ENCODE measurements around the gene THAP4. TPM values are rescaled to one million over a fixed set of nuclear protein-coding genes. Genes with fewer than 3 reads are reported as not detected.

The THAP4 gene
- total and polyA plus RNA-seq, 2 of the 13 experiments (the other 11 are each of a cell fraction or from before 2014, with no cell fraction given), result 59.7 to 75.7 TPM

DNA sequence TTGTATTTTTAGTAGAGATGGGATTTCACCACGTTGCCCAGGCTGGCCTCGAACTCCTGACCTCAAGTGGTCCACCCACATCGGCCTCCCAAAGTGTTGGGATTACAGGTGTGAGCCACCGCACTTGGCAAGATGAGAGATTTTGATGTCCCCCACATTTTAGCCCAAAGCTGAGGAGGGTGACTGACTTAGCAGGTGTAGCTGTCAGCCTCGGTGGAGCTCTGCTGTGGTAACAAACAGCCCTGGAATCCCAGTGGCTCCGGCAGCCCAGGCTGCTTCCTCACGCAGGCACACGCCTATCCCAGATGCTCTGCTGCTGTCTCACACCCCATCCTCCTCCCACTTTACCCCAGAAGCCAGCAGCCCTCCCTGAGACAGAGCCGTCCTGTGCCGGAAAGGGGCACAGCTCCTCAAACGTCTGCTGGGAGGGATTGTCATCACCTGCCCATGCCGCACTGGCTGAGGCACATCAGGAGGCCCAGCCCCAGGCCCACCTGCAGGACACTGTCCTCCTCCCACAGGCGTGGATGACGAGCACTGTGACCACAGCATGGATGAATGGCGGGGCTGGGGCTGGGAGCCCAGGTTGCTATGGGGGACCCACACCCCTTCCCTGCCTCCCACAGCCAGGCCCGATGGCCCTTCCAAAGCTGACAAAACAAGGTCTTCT is 89.0 kb downstream of the THAP4 start (continued):
- TF ChIP-seq ZNF12 (CRISPR knock-in tag; IDR thresholded peaks at IDR 0.05), result peak; percentile 96
- TF ChIP-seq, protein P1, sequence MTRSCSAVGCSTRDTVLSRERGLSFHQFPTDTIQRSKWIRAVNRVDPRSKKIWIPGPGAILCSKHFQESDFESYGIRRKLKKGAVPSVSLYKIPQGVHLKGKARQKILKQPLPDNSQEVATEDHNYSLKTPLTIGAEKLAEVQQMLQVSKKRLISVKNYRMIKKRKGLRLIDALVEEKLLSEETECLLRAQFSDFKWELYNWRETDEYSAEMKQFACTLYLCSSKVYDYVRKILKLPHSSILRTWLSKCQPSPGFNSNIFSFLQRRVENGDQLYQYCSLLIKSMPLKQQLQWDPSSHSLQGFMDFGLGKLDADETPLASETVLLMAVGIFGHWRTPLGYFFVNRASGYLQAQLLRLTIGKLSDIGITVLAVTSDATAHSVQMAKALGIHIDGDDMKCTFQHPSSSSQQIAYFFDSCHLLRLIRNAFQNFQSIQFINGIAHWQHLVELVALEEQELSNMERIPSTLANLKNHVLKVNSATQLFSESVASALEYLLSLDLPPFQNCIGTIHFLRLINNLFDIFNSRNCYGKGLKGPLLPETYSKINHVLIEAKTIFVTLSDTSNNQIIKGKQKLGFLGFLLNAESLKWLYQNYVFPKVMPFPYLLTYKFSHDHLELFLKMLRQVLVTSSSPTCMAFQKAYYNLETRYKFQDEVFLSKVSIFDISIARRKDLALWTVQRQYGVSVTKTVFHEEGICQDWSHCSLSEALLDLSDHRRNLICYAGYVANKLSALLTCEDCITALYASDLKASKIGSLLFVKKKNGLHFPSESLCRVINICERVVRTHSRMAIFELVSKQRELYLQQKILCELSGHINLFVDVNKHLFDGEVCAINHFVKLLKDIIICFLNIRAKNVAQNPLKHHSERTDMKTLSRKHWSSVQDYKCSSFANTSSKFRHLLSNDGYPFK (CRISPR knock-in tag; IDR thresholded peaks at IDR 0.05; ENCODE audit: borderline replicate concordance), result 0 out of 2 replicates have a peak, but pooled peaks have one; percentile 6
- peak; percentile 41; the same call in 1 of the 2 replicates for TF ChIP-seq ZNF768 (CRISPR knock-in tag; IDR thresholded peaks at IDR 0.05)
- TF ChIP-seq, protein P2, sequence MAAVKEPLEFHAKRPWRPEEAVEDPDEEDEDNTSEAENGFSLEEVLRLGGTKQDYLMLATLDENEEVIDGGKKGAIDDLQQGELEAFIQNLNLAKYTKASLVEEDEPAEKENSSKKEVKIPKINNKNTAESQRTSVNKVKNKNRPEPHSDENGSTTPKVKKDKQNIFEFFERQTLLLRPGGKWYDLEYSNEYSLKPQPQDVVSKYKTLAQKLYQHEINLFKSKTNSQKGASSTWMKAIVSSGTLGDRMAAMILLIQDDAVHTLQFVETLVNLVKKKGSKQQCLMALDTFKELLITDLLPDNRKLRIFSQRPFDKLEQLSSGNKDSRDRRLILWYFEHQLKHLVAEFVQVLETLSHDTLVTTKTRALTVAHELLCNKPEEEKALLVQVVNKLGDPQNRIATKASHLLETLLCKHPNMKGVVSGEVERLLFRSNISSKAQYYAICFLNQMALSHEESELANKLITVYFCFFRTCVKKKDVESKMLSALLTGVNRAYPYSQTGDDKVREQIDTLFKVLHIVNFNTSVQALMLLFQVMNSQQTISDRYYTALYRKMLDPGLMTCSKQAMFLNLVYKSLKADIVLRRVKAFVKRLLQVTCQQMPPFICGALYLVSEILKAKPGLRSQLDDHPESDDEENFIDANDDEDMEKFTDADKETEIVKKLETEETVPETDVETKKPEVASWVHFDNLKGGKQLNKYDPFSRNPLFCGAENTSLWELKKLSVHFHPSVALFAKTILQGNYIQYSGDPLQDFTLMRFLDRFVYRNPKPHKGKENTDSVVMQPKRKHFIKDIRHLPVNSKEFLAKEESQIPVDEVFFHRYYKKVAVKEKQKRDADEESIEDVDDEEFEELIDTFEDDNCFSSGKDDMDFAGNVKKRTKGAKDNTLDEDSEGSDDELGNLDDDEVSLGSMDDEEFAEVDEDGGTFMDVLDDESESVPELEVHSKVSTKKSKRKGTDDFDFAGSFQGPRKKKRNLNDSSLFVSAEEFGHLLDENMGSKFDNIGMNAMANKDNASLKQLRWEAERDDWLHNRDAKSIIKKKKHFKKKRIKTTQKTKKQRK (IDR thresholded peaks at IDR 0.05; ENCODE audit: low read length), result no peak
